ENCODE results near the gene KLHL26. TPM values are rescaled to one million over a fixed set of nuclear protein-coding genes. Genes with fewer than 3 reads are reported as not detected.

Gene KLHL26
- total and polyA plus RNA-seq, 9 of the 15 experiments (the other 6 are each of a cell fraction or from before 2014, with no cell fraction given), result 0.13 to 13.3 (median 1.4) TPM

DNA sequence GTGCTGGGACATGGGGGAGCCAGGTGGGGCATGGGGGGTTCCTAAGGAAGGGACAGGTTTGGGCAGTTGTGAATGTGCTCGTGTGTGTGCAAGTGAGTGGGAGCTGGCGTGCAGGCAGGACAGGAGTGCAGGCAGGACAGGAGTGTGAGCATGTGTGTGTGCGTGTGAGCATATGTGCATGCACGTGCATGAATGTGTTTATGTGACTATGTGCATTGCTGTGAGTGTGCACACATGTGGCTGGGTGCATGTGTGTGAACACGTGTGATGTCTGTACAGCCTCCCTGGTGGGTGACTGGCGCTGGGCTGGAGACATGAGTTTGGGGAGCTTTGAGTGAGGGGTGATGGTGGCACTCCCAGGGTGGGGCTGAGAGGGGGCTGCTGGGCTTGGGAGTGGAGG lies 80.0 kb downstream of the KLHL26 start:
- peaks cover 8% of the 10 kb centered on the region for H4K20me1 ChIP-seq (replicated peaks; ENCODE audit: control insufficient read depth, insufficient read depth, low read length)
- peaks cover 2% of the 10 kb centered on the region for H3K9me1 ChIP-seq (ENCODE audit: control insufficient read depth, insufficient read depth, low read length)
- ATAC-seq, result no peak
- no peak overlapping the region for H3K4me2 ChIP-seq (ENCODE audit: insufficient read depth, low read length)
- no peaks in the 10 kb centered on the region for H3K36me3 ChIP-seq (ENCODE audit: control insufficient read depth, insufficient read depth, low read length)
- TF ChIP-seq SAP30 (IDR thresholded peaks at IDR 0.05; ENCODE audit: borderline replicate concordance, insufficient read depth, low read depth, low read length, poor library complexity, severe bottlenecking) (no peak), BCL6 (CRISPR knock-in tag; IDR thresholded peaks at IDR 0.05) (no peak), CHAMP1 (IDR thresholded peaks at IDR 0.05) (no peak), CBX5 (IDR thresholded peaks at IDR 0.05; ENCODE audit: borderline replicate concordance, low read depth) (no peak), ZKSCAN8 (CRISPR knock-in tag; IDR thresholded peaks at IDR 0.05) (no peak), ZNF436 (CRISPR knock-in tag; IDR thresholded peaks at IDR 0.05) (no peak)
- no peak for FAIRE-seq
- BruUV-seq (replicated peaks), result no TSS peak
- intact Hi-C loops (cut with micrococcal nuclease), result no loop called here
- H3K27ac ChIP-seq (ENCODE audit: extremely low read depth, low read depth, low read length), result no peak overlapping the region
- no peak overlapping the region for H3K4me3 ChIP-seq
- peaks cover 0 to 26% of the 10 kb centered on the region in 2 experiments; a peak in 2 of 5 replicates for H3K4me1 ChIP-seq (replicated peaks in 1 of 2; ENCODE audit: control insufficient read depth in 2 of 2, insufficient read depth in 2 of 2, low read length in 2 of 2)
- H3K27me3 ChIP-seq (ENCODE audit: control insufficient read depth in 2 of 2, insufficient read depth in 2 of 2, low read length in 2 of 2), result no peaks in the 10 kb centered on the region
- ChIA-PET POLR2A (interaction anchor here (0.5 to 1.1 kb wide), 2 partner anchors 10 to 357 kb away, joined by 3 to 4 read pairs; no protein-coding TSS in a partner anchor), CTCF (ENCODE audit: low intra/inter-chr PET ratio) (no interaction called here)
- no peak overlapping the region for H3K9ac ChIP-seq (ENCODE audit: insufficient read depth in 1 of 2, low read depth in 2 of 2, low read length in 2 of 2)
- no peaks in the 10 kb centered on the region for H3K79me2 ChIP-seq (ENCODE audit: control insufficient read depth, insufficient read depth, low read length)
- DNase-seq (ENCODE audit: extremely low read depth in 1 of 4, low spot score in 3 of 4), result no peak
- 48% methylated on average over 6 of the region's 6 CpGs for WGBS (ENCODE audit: insufficient coverage, low coverage, missing lambda C conversion rate)
- H3K9me3 ChIP-seq (replicated peaks; ENCODE audit: control insufficient read depth, insufficient read depth, low read depth, low read length), result no peaks in the 10 kb centered on the region
- H2AFZ ChIP-seq (ENCODE audit: low read depth, low read length), result no peak overlapping the region
- in situ Hi-C loops (cut with MboI), result no loop called here
